Thyroid gland (tissue), 4 donors: ENCODE data around the gene ATG5.

Experiments
- CTCF ChIP-seq, 6 experiments: fragments of 200-600 bp in 3 of 6; fragments of 450-650 bp in 3 of 6; sonication (generic) in 3 of 6; IDR thresholded peaks; one replicate each; pipeline ENCODE4 v1.5.1; 2016 to 2019; ENCODE audit warnings: antibody characterized with exemption in 6 of 6, mild to moderate bottlenecking in 2 of 6, inconsistent platforms in 1 of 6, moderate library complexity in 1 of 6
- POLR2A ChIP-seq, 2 donors: fragments of 450-650 bp; IDR thresholded peaks; one replicate each; pipeline ENCODE4 v1.6.1; 2017; ENCODE audit warnings: antibody characterized with exemption in 2 of 2, mild to moderate bottlenecking in 2 of 2, moderate library complexity in 1 of 2

- no peak for TF ChIP-seq CTCF (IDR thresholded peaks at IDR 0.05)
- no peak for TF ChIP-seq POLR2A (IDR thresholded peaks at IDR 0.05)
Observed at GRCh38 chr6:106184629-106185028, 140.9 kb downstream of the ATG5 start.
